H1 (cell line): ENCODE results near the gene SUSD1.

Source experiments
- CEBPB ChIP-seq: IDR thresholded peaks from 2 replicates; pipeline ENCODE4 v1.6.1; 2012; ENCODE audit warnings: low read depth, low read length
- NRF1 ChIP-seq: IDR thresholded peaks from 2 replicates; pipeline ENCODE4 v1.6.1; 2011; ENCODE audit warnings: mild to moderate bottlenecking, low read depth, low read length, improper control_type of control experiment
- SP4 ChIP-seq: IDR thresholded peaks from 2 replicates; pipeline ENCODE4 v1.6.1; 2012; ENCODE audit warnings: low read length, inconsistent platforms
- SUZ12 ChIP-seq: fragments of 200-600 bp; sonication (generic); IDR thresholded peaks from 2 replicates; pipeline ENCODE4 v1.6.1; 2012; ENCODE audit warnings: mild to moderate bottlenecking, inconsistent platforms, low read length, moderate library complexity, mixed read lengths
- TAF1 ChIP-seq: IDR thresholded peaks from 2 replicates; pipeline ENCODE4 v1.6.1; 2011; ENCODE audit warnings: mild to moderate bottlenecking, low read depth, low read length
- TF ChIP-seq, protein P1 (sequence below), 3 experiments: IDR thresholded peaks; 1 replicate in 2 of 3; 2 replicates in 1 of 3; pipeline versions ENCODE4 v1.5.1 to v1.6.1; 2011; ENCODE audit warnings: low read length in 3 of 3, mild to moderate bottlenecking in 3 of 3, inconsistent platforms in 2 of 3, low read depth in 1 of 3, moderate library complexity in 1 of 3; ENCODE audit not compliant: insufficient read depth in 1 of 3; ENCODE audit errors: control extremely low read depth in 1 of 3

DNA sequence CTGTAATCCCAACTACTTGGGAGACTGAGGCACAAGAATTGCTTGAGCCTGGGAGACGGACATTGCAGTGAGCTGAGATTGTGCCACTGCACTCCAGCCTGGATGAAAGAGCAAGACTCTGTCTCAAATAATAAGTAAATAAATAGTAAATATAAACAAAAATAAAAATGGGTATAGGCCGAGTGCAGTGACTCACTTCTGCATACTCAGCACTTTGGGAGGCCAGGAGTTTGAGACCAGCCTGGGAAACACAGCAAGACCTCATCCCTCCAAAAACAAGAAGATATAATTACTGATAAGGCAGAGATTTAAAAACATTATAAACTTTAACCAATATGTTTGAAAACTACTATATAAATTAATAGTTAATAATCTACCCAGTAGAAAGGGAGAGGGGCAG lies 37.8 kb upstream of the SUSD1 start:
- TF ChIP-seq, protein P1, sequence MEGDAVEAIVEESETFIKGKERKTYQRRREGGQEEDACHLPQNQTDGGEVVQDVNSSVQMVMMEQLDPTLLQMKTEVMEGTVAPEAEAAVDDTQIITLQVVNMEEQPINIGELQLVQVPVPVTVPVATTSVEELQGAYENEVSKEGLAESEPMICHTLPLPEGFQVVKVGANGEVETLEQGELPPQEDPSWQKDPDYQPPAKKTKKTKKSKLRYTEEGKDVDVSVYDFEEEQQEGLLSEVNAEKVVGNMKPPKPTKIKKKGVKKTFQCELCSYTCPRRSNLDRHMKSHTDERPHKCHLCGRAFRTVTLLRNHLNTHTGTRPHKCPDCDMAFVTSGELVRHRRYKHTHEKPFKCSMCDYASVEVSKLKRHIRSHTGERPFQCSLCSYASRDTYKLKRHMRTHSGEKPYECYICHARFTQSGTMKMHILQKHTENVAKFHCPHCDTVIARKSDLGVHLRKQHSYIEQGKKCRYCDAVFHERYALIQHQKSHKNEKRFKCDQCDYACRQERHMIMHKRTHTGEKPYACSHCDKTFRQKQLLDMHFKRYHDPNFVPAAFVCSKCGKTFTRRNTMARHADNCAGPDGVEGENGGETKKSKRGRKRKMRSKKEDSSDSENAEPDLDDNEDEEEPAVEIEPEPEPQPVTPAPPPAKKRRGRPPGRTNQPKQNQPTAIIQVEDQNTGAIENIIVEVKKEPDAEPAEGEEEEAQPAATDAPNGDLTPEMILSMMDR (IDR thresholded peaks at IDR 0.05; ENCODE audit: control extremely low read depth in 1 of 3, insufficient read depth in 1 of 3, low read depth in 1 of 3, low read length in 3 of 3): no peak
- TF ChIP-seq TAF1 (no peak), SP4 (no peak), CEBPB (no peak), SUZ12 (no peak), NRF1 (no peak)
